IPS-15b (cell line): ENCODE results near the gene RIPK4.
"Not testable (repeated sequence)": the region's sequence is repeated elsewhere in the genome, so short reads cannot be mapped to it uniquely, and the experiment has no call there.

Experiments
- H3K27me3 ChIP-seq: one replicate; pipeline ENCODE4 v1.6.1; 2013; ENCODE audit warnings: low read length; ENCODE audit not compliant: control insufficient read depth, insufficient read depth
- H3K36me3 ChIP-seq: one replicate; pipeline ENCODE4 v1.6.1; 2013; ENCODE audit warnings: low read length; ENCODE audit not compliant: control insufficient read depth, insufficient read depth
- H3K4me1 ChIP-seq: one replicate; pipeline ENCODE4 v1.6.1; 2013; ENCODE audit warnings: mild to moderate bottlenecking, low read length; ENCODE audit not compliant: control insufficient read depth, insufficient read depth
- H3K4me3 ChIP-seq: one replicate; pipeline ENCODE4 v1.5.1; 2013; ENCODE audit warnings: low read depth, low read length
- H3K9ac ChIP-seq: one replicate; pipeline ENCODE4 v1.6.1; 2013; ENCODE audit warnings: low read depth, mild to moderate bottlenecking, low read length
- H3K9me3 ChIP-seq: one replicate; pipeline ENCODE4 v1.6.1; 2013; ENCODE audit warnings: mild to moderate bottlenecking, low read length; ENCODE audit not compliant: control insufficient read depth, insufficient read depth

RIPK4 gene

GRCh38 chr21:41726058-41726558, 40.7 kb downstream of the RIPK4 start:
- Histone ChIP-seq H3K9ac (no peak overlapping the region), H3K4me1 (peaks cover 7% of the 10 kb centered on the region), H3K36me3 (no peaks in the 10 kb centered on the region), H3K9me3 (no peaks in the 10 kb centered on the region), H3K4me3 (peak overlapping the region; percentile 48), H3K27me3 (peaks cover 20% of the 10 kb centered on the region)

- no peaks in the 10 kb centered on the region for H3K9me3 ChIP-seq
- H3K4me1 ChIP-seq: peaks cover 9% of the 10 kb centered on the region
- peak overlapping the region; percentile 48 for H3K4me3 ChIP-seq
- H3K9ac ChIP-seq: no peak overlapping the region
- H3K27me3 ChIP-seq: peaks cover 20% of the 10 kb centered on the region
- H3K36me3 ChIP-seq: no peaks in the 10 kb centered on the region
Measured at GRCh38 chr21:41725421-41726031, 41.3 kb downstream of the RIPK4 start.

DNA sequence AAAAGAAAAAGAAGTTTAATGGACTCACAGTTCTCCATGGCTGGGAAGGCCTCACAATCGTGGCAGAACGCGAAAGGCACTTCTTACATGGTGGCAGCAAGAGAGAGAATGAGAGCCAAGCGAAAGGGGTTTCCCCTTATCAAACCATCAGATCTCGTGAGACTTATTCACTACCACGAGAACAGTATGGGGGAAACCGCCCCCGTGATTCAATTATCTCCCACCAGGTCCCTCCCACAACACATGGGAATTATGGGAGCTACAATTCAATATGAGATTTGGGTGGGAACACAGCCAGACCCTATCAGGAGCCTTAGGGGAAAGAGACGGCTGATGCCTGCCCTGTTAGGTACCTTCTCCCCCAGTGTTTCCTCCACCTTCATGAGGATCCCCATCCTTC, 43.0 kb downstream of the RIPK4 start:
- H3K36me3 ChIP-seq, H3K9ac ChIP-seq, H3K4me1 ChIP-seq, H3K4me3 ChIP-seq, H3K9me3 ChIP-seq: not testable (repeated sequence)
- peaks cover 20% of the 10 kb centered on the region for H3K27me3 ChIP-seq

- no peaks in the 10 kb centered on the region for H3K9me3 ChIP-seq
- H3K36me3 ChIP-seq: no peaks in the 10 kb centered on the region
- peaks cover 20% of the 10 kb centered on the region for H3K27me3 ChIP-seq
- H3K4me3 ChIP-seq: no peak overlapping the region
- H3K9ac ChIP-seq: no peak overlapping the region
- peaks cover 4% of the 10 kb centered on the region for H3K4me1 ChIP-seq
Measured at GRCh38 chr21:41722052-41723018, 44.5 kb downstream of the RIPK4 start.

DNA sequence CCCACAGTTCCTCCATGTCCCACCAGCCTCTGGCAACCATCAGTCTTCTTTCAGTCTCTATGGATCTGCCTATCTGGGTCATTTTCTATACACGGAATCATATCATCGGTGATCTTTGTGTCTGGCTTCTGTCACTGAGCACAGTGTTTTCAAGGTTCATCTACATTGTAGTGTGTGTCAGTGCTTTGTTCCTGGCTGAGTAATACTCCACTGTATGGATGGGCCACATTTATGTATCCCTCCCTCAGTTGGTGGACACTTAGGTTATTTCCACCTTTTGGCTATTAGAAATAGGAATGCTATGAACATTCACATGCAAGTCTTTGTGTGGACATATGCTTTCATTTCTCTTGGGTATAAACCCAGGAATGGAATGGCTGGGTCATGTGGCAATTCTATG, 46.6 kb downstream of the RIPK4 start:
- H3K4me3 ChIP-seq: no peak overlapping the region
- peaks cover 7% of the 10 kb centered on the region for H3K27me3 ChIP-seq
- H3K36me3 ChIP-seq: no peaks in the 10 kb centered on the region
- H3K9me3 ChIP-seq: no peaks in the 10 kb centered on the region
- peaks cover 5% of the 10 kb centered on the region for H3K4me1 ChIP-seq
- no peak overlapping the region for H3K9ac ChIP-seq

GRCh38 chr21:41719691-41720090, 47.2 kb downstream of the RIPK4 start:
- peaks cover 5% of the 10 kb centered on the region for H3K27me3 ChIP-seq
- no peak overlapping the region for H3K9ac ChIP-seq
- H3K9me3 ChIP-seq: no peaks in the 10 kb centered on the region
- H3K4me3 ChIP-seq: no peak overlapping the region
- peaks cover 5% of the 10 kb centered on the region for H3K4me1 ChIP-seq
- H3K36me3 ChIP-seq: no peaks in the 10 kb centered on the region

DNA sequence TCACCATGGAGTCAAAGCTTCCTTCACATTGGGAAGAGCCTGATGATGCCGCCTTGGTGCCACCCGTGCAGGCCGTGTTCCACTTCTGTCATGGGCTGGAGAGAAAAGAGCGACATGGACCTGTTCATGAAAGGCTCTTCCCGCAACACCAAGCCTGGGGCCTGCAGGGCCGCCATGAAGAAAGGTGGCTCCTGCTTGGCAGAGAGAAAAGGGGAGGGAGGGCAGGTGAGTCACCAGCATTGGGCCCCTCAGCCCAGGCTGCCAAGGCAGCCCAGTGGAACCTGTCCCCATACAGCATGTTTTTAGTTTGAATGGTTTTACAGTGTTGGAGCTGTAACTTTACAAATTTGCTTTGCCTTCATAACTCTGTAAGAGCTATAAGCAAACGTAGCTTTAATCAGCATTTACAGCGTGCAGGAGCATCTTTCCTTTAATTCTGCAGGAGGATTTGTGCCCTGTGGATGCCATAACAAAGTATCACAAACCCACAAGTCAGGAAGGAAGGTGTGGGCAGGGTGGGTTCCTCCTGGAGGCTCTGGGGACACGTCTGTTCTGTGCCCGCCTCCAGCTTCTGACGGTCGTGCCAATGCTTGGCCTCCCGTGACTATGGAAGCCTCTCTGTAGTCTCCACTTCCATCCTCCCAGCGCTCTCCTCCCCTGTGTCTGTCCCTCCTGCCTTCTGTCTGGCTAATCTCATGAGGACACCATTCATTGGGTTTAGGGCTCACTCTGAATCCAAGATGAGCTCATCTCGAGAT, 49.1 kb downstream of the RIPK4 start:
- Histone ChIP-seq H3K4me3 (no peak overlapping the region), H3K9ac (no peak overlapping the region), H3K9me3 (no peaks in the 10 kb centered on the region), H3K27me3 (peaks cover 3% of the 10 kb centered on the region), H3K36me3 (no peaks in the 10 kb centered on the region), H3K4me1 (peaks cover 5% of the 10 kb centered on the region)

GRCh38 chr21:41716751-41717150, 50.1 kb downstream of the RIPK4 start:
- Histone ChIP-seq H3K36me3 (no peaks in the 10 kb centered on the region), H3K9me3 (no peaks in the 10 kb centered on the region), H3K4me1 (peaks cover 5% of the 10 kb centered on the region), H3K27me3 (peaks cover 3% of the 10 kb centered on the region), H3K9ac (no peak overlapping the region), H3K4me3 (no peak overlapping the region)

- no peaks in the 10 kb centered on the region for H3K36me3 ChIP-seq
Measured at GRCh38 chr21:41715649-41716281, 51.1 kb downstream of the RIPK4 start.

DNA sequence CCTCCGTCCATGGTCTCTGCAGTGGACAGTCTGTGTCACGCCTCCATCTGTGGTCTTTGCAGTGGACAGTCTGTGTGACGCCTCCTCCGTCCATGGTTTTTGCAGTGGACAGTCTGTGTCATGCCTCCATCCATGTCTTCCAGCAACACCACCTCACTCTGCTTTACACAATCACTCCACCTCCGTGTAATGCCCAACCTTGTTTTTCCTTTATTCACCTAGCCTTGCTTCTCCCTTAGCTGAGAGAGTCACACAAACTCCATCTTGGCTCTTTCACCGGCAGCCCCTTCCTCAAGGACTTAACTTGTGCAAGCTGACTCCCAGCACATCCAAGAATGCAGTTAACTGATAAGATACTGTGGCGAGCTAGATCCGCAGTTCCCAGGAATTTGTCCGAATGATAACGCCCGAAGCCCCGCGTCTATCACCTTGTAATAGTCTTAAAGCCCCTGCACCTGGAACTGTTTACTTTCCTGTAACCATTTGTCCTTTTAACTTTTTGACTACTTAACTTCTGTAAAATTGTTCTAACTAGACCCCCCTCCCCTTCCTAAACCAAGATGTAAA, 52.5 kb downstream of the RIPK4 start:
- H3K36me3 ChIP-seq, H3K27me3 ChIP-seq, H3K4me3 ChIP-seq, H3K9ac ChIP-seq, H3K9me3 ChIP-seq, H3K4me1 ChIP-seq: not testable (repeated sequence)

More at GRCh38 chr21:41715649-41716281, 51.1 kb downstream of the RIPK4 start:
- Histone ChIP-seq H3K4me1 (peaks cover 3% of the 10 kb centered on the region), H3K9ac (no peak overlapping the region), H3K4me3 (no peak overlapping the region), H3K27me3 (peaks cover 6% of the 10 kb centered on the region), H3K9me3 (no peaks in the 10 kb centered on the region)
